ENCODE results near the gene FRMD4B.

FRMD4B gene

GRCh38 chr3:69186575-69187093, 199.3 kb downstream of the FRMD4B start:
- TF ChIP-seq, protein P1, sequence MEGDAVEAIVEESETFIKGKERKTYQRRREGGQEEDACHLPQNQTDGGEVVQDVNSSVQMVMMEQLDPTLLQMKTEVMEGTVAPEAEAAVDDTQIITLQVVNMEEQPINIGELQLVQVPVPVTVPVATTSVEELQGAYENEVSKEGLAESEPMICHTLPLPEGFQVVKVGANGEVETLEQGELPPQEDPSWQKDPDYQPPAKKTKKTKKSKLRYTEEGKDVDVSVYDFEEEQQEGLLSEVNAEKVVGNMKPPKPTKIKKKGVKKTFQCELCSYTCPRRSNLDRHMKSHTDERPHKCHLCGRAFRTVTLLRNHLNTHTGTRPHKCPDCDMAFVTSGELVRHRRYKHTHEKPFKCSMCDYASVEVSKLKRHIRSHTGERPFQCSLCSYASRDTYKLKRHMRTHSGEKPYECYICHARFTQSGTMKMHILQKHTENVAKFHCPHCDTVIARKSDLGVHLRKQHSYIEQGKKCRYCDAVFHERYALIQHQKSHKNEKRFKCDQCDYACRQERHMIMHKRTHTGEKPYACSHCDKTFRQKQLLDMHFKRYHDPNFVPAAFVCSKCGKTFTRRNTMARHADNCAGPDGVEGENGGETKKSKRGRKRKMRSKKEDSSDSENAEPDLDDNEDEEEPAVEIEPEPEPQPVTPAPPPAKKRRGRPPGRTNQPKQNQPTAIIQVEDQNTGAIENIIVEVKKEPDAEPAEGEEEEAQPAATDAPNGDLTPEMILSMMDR (IDR thresholded peaks at IDR 0.05; ENCODE audit: borderline replicate concordance, control extremely low read depth, extremely low read depth, insufficient read depth, missing control alignments): no peak
- DNase-seq (ENCODE audit: low spot score): no peak
- in situ Hi-C loops (cut with MboI; ENCODE audit: low sequenced_read_pairs, unreplicated experiment): no loop called here

GRCh38 chr3:69182588-69183316, 203.1 kb downstream of the FRMD4B start:
- TF ChIP-seq, protein P1 (IDR thresholded peaks at IDR 0.05; ENCODE audit: borderline replicate concordance, control extremely low read depth, extremely low read depth, insufficient read depth, missing control alignments): no peak
- in situ Hi-C loops (cut with MboI; ENCODE audit: low sequenced_read_pairs, unreplicated experiment): no loop called here

GRCh38 chr3:69181592-69182211, 204.2 kb downstream of the FRMD4B start:
- no peak for DNase-seq (ENCODE audit: low spot score)

More at GRCh38 chr3:69182588-69183316, 203.1 kb downstream of the FRMD4B start:
- DNase-seq (ENCODE audit: low spot score): no peak

DNA sequence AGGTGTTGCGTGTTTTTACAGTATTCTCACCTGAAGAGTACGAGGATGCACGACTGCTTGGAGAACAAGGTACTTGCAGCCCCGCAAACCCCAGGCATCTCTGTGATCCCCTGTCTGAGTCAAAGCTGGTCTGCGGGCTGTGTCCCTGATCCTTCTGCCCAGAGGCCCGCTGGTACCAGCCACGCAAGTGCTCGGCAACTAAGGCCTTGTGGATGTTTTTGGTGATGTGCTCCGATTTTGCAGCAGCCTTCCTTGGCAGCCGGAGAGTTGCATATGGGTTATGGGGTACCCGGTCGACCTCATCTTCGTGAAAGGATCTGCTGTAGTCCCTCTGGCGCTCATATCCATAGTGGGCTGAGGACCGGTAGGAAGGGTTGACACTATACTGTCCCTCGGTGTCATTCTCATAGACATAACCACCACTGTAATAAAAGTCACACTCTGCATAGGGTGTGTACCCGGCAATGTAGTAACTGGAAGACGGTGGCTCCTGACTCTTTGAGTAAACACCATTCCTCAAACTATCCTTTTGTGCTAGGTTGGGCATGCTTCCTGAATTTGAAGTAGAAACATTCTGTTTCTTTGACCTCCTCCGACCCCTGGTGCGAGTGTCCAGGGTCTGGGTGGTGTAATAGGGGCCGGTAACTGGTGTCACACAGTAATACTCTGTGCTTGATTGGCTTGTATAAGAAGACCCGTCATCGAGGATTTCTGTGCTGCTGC, 204.9 kb downstream of the FRMD4B start:
- DNase-seq (ENCODE audit: low spot score): no peak
- TF ChIP-seq, protein P1 (IDR thresholded peaks at IDR 0.05; ENCODE audit: borderline replicate concordance, control extremely low read depth, extremely low read depth, insufficient read depth, missing control alignments): no peak
- in situ Hi-C loops (cut with MboI; ENCODE audit: low sequenced_read_pairs, unreplicated experiment): no loop called here

More at GRCh38 chr3:69181592-69182211, 204.2 kb downstream of the FRMD4B start:
- TF ChIP-seq, protein P1 (IDR thresholded peaks at IDR 0.05; ENCODE audit: borderline replicate concordance, control extremely low read depth, extremely low read depth, insufficient read depth, missing control alignments): no peak
- in situ Hi-C loops (cut with MboI; ENCODE audit: low sequenced_read_pairs, unreplicated experiment): no loop called here

DNA sequence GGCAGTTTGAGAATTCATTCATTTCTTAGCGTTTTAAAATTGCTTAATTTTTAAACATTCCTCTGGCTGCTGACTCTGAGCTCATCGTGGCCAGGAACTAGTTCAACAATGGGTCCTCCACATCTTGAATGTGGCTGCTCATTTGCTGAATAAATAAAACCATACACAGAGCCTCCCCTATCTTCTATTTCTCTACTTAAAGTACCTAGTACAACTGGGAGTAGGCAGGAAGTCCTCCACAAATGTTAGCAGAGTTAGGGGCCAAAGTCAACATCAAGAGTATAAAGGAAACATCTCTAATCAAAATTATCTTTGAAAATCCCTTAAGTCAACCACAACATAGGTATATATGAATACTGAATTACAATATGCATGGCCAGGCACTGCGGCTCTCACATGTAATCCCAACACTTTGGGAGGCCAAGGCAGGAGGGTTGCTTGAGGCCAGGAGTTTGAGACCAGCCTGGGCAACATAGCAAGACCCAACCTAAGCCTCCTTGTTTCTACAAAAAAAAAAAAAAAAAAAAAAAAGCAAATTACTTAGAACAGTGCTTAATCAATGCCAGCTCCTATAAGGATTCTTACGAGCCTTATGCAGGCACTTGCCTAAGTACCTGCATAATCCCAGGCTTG, 206.0 kb downstream of the FRMD4B start:
- DNase-seq (ENCODE audit: low spot score): no peak
- TF ChIP-seq, protein P1 (IDR thresholded peaks at IDR 0.05; ENCODE audit: borderline replicate concordance, control extremely low read depth, extremely low read depth, insufficient read depth, missing control alignments): no peak
- in situ Hi-C loops (cut with MboI; ENCODE audit: low sequenced_read_pairs, unreplicated experiment): no loop called here
